WTC11 (cell line): Measurements from ENCODE around the gene RGCC. TPM values are rescaled to one million over a fixed set of nuclear protein-coding genes. Genes with fewer than 3 reads are reported as not detected.

Source experiments
- ATAC-seq: fragments of 200-7000 bp; cut with Tn5 transposase; 2 replicates; pipeline ENCODE4 v1.10.0; 2021; ENCODE audit warnings: mild to moderate bottlenecking, moderate library complexity
- CTCF ChIA-PET: fragments of 300-600 bp; sonication (Branson Sonifier 250); formaldehyde crosslinking; loops from one replicate; lab custom pipeline; 2021; ENCODE audit warnings: antibody characterized with exemption; lab: Charles Lee
- POLR2A ChIA-PET: fragments of 350-600 bp; sonication (Branson Sonifier 250); formaldehyde crosslinking; loops from one replicate; lab custom pipeline; 2021; ENCODE audit warnings: antibody characterized with exemption; lab: Charles Lee
- DNase-seq: peaks from one replicate; pipeline ENCODE4 v3.0.0; 2021; ENCODE audit warnings: low spot score
- H3K27ac Mint-ChIP-seq: 2 replicates; pipeline ENCODE4 v1.8.0; 2021; ENCODE audit warnings: mixed read lengths
- H3K27me3 Mint-ChIP-seq: 2 replicates; pipeline ENCODE4 v1.8.0; 2021; ENCODE audit warnings: low read depth, mild to moderate bottlenecking, moderate library complexity, mixed read lengths
- H3K36me3 Mint-ChIP-seq: 2 replicates; pipeline ENCODE4 v1.8.0; 2021; ENCODE audit warnings: mixed read lengths
- H3K4me1 Mint-ChIP-seq: 2 replicates; pipeline ENCODE4 v1.8.0; 2022; ENCODE audit warnings: mixed read lengths
- H3K4me3 Mint-ChIP-seq: 2 replicates; pipeline ENCODE4 v1.8.0; 2021; ENCODE audit warnings: mild to moderate bottlenecking, moderate library complexity, mixed read lengths
- H3K9me3 Mint-ChIP-seq: 2 replicates; pipeline ENCODE4 v1.8.0; 2021; ENCODE audit warnings: mixed read lengths
- ATF1 ChIP-seq: sonication (generic); formaldehyde crosslinking; IDR thresholded peaks from 2 replicates; pipeline ENCODE4 v1.8.1; 2023; ENCODE audit warnings: mild to moderate bottlenecking, moderate library complexity, missing genetic modification reagents
- CREB1 ChIP-seq: sonication (generic); formaldehyde crosslinking; IDR thresholded peaks from 2 replicates; pipeline ENCODE4 v1.8.0; 2023; ENCODE audit warnings: mild to moderate bottlenecking, missing genetic modification reagents
- EMX1 ChIP-seq: fragments of 250-450 bp; sonication (Bioruptor Pico); IDR thresholded peaks from 2 replicates; pipeline ENCODE4 v1.8.0; 2021; ENCODE audit warnings: mild to moderate bottlenecking
- ETV6 ChIP-seq: sonication (generic); formaldehyde crosslinking; IDR thresholded peaks from 2 replicates; pipeline ENCODE4 v1.8.1; 2022; ENCODE audit warnings: mild to moderate bottlenecking, missing genetic modification reagents
- FOXK1 ChIP-seq: sonication (generic); formaldehyde crosslinking; IDR thresholded peaks from 2 replicates; pipeline ENCODE4 v1.8.0; 2022; ENCODE audit warnings: mild to moderate bottlenecking, moderate library complexity, missing genetic modification reagents
- MXD4 ChIP-seq: fragments of 250-450 bp; sonication (Bioruptor Pico); IDR thresholded peaks from 2 replicates; pipeline ENCODE4 v1.8.0; 2021; ENCODE audit warnings: mild to moderate bottlenecking, moderate library complexity, borderline replicate concordance
- NFE2L1 ChIP-seq: sonication (generic); formaldehyde crosslinking; IDR thresholded peaks from 2 replicates; pipeline ENCODE4 v1.8.1; 2023; ENCODE audit warnings: missing genetic modification reagents
- NFYB ChIP-seq: sonication (generic); formaldehyde crosslinking; conservative IDR thresholded peaks from 2 replicates; pipeline ENCODE4 v1.8.0; 2022; ENCODE audit warnings: low read depth, missing genetic modification reagents
- NR3C1 ChIP-seq: sonication (generic); formaldehyde crosslinking; conservative IDR thresholded peaks from 2 replicates; pipeline ENCODE4 v1.8.1; 2023; ENCODE audit warnings: low read depth, mild to moderate bottlenecking, missing genetic modification reagents
- OVOL2 ChIP-seq: fragments of 250-450 bp; sonication (Bioruptor Pico); IDR thresholded peaks from 2 replicates; pipeline ENCODE4 v1.9.0; 2021; ENCODE audit warnings: mild to moderate bottlenecking, borderline replicate concordance
- PRRX2 ChIP-seq: fragments of 250-450 bp; sonication (Bioruptor Pico); IDR thresholded peaks from 2 replicates; pipeline ENCODE4 v1.8.0; 2021; ENCODE audit warnings: mild to moderate bottlenecking
- SOX15 ChIP-seq: fragments of 250-450 bp; sonication (Bioruptor Pico); IDR thresholded peaks from 2 replicates; pipeline ENCODE4 v1.9.0; 2021; ENCODE audit warnings: mild to moderate bottlenecking
- SP1 ChIP-seq: sonication (generic); formaldehyde crosslinking; conservative IDR thresholded peaks from 2 replicates; pipeline ENCODE4 v1.8.1; 2022; ENCODE audit warnings: missing genetic modification reagents
- ZNF121 ChIP-seq: sonication (generic); formaldehyde crosslinking; IDR thresholded peaks from 2 replicates; pipeline ENCODE4 v1.8.0; 2023; ENCODE audit warnings: missing genetic modification reagents
- ZNF219 ChIP-seq: sonication (generic); formaldehyde crosslinking; IDR thresholded peaks from 2 replicates; pipeline ENCODE4 v1.8.0; 2023; ENCODE audit warnings: missing genetic modification reagents, mild to moderate bottlenecking, borderline replicate concordance
- total RNA-seq: library from RNA; stranded (reverse); gene quantifications from 3 replicates; pipeline ENCODE4 v1.2.3, GENCODE V29; 2021
- TF ChIP-seq, protein P1 (sequence below): fragments of 250-450 bp; sonication (Bioruptor Pico); IDR thresholded peaks from 2 replicates; pipeline ENCODE4 v1.9.0; 2021; ENCODE audit warnings: moderate library complexity, mild to moderate bottlenecking, inconsistent platforms, borderline replicate concordance
- TF ChIP-seq, protein P2 (sequence below): sonication (generic); formaldehyde crosslinking; IDR thresholded peaks from 2 replicates; pipeline ENCODE4 v1.8.0; 2022; ENCODE audit warnings: mild to moderate bottlenecking, missing genetic modification reagents
- TF ChIP-seq, protein P3 (sequence below): fragments of 250-450 bp; sonication (Bioruptor Pico); IDR thresholded peaks from 2 replicates; pipeline ENCODE4 v2.1.2; 2022; ENCODE audit warnings: mild to moderate bottlenecking, moderate library complexity
- TF ChIP-seq, protein P4 (sequence below): sonication (generic); formaldehyde crosslinking; conservative IDR thresholded peaks from 2 replicates; pipeline ENCODE4 v1.8.1; 2022; ENCODE audit warnings: mild to moderate bottlenecking, missing genetic modification reagents
- TF ChIP-seq, protein P5 (sequence below): fragments of 200-600 bp; IDR thresholded peaks from 2 replicates; pipeline ENCODE4 v1.8.0; 2022; ENCODE audit warnings: antibody characterized with exemption
- TF ChIP-seq, protein P6 (sequence below): fragments of 250-450 bp; sonication (Bioruptor Pico); IDR thresholded peaks from 2 replicates; pipeline ENCODE4 v1.9.0; 2021; ENCODE audit warnings: mild to moderate bottlenecking, borderline replicate concordance
- TF ChIP-seq, protein P7 (sequence below): fragments of 250-450 bp; sonication (Bioruptor Pico); IDR thresholded peaks from 2 replicates; pipeline ENCODE4 v1.9.0; 2021; ENCODE audit warnings: mild to moderate bottlenecking
- TF ChIP-seq, protein P8 (sequence below): sonication (generic); formaldehyde crosslinking; IDR thresholded peaks from 2 replicates; pipeline ENCODE4 v1.8.1; 2023; ENCODE audit warnings: mild to moderate bottlenecking, missing genetic modification reagents, borderline replicate concordance

The RGCC gene
- total RNA-seq, 1 experiment from 2014 or later, result 0.48 TPM

DNA sequence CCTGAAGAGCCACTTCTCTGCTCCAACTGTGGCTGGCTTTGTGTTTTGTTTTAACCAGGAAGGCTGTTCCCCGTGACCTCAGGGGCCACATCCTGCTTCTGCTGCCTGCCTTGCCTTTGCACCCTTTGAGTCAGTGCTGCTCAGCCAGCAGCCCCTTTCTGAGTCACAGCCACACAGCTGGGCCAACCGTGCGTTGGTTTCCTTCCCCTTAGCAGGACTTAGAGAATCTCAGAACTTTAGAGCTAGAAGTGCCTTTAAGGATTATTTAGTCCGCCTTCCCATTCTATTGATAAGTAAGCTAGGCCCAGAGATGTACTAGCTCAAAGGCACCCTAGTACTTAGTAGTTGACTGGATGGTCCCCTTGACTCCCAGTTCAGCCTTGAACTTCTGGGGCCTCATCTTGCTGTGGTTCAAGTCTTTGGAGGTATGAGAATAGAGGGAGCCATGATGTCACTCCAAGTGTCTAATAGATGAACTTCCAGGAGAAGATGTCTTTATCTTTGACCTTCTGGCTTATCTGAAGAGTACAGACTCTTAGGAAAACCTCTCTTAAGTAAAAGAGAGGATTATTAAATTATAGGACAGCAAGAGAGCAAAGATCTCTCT is 8.0 kb downstream of the RGCC start:
- TF ChIP-seq FOXK1, result no peak
- no peak for TF ChIP-seq ETV6 (CRISPR knock-in tag)
- TF ChIP-seq, protein P1, sequence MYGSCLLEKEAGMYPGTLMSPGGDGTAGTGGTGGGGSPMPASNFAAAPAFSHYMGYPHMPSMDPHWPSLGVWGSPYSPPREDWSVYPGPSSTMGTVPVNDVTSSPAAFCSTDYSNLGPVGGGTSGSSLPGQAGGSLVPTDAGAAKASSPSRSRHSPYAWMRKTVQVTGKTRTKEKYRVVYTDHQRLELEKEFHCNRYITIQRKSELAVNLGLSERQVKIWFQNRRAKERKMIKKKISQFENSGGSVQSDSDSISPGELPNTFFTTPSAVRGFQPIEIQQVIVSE (CRISPR knock-in tag), result no peak
- TF ChIP-seq, protein P2, sequence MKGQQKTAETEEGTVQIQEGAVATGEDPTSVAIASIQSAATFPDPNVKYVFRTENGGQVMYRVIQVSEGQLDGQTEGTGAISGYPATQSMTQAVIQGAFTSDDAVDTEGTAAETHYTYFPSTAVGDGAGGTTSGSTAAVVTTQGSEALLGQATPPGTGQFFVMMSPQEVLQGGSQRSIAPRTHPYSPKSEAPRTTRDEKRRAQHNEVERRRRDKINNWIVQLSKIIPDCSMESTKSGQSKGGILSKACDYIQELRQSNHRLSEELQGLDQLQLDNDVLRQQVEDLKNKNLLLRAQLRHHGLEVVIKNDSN, result no peak
- no peak for TF ChIP-seq PRRX2
- no peak for TF ChIP-seq SOX15 (CRISPR knock-in tag)
- no peak for TF ChIP-seq NR3C1
- TF ChIP-seq, protein P3, sequence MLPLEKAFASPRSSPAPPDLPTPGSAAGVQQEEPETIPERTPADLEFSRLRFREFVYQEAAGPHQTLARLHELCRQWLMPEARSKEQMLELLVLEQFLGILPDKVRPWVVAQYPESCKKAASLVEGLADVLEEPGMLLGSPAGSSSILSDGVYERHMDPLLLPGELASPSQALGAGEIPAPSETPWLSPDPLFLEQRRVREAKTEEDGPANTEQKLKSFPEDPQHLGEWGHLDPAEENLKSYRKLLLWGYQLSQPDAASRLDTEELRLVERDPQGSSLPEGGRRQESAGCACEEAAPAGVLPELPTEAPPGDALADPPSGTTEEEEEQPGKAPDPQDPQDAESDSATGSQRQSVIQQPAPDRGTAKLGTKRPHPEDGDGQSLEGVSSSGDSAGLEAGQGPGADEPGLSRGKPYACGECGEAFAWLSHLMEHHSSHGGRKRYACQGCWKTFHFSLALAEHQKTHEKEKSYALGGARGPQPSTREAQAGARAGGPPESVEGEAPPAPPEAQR, result no peak
- no peak for TF ChIP-seq EMX1
- TF ChIP-seq CREB1 (CRISPR knock-in tag), result no peak
- no peak for TF ChIP-seq NFE2L1
- TF ChIP-seq, protein P4, sequence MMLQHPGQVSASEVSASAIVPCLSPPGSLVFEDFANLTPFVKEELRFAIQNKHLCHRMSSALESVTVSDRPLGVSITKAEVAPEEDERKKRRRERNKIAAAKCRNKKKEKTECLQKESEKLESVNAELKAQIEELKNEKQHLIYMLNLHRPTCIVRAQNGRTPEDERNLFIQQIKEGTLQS (CRISPR knock-in tag), result no peak
- TF ChIP-seq, protein P5, sequence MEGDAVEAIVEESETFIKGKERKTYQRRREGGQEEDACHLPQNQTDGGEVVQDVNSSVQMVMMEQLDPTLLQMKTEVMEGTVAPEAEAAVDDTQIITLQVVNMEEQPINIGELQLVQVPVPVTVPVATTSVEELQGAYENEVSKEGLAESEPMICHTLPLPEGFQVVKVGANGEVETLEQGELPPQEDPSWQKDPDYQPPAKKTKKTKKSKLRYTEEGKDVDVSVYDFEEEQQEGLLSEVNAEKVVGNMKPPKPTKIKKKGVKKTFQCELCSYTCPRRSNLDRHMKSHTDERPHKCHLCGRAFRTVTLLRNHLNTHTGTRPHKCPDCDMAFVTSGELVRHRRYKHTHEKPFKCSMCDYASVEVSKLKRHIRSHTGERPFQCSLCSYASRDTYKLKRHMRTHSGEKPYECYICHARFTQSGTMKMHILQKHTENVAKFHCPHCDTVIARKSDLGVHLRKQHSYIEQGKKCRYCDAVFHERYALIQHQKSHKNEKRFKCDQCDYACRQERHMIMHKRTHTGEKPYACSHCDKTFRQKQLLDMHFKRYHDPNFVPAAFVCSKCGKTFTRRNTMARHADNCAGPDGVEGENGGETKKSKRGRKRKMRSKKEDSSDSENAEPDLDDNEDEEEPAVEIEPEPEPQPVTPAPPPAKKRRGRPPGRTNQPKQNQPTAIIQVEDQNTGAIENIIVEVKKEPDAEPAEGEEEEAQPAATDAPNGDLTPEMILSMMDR, result no peak
- ChIA-PET CTCF (no interaction called here), POLR2A (no interaction called here)
- ATAC-seq (no peak), DNase-seq (no peak)
- Mint-ChIP-seq H3K4me3 (no peak overlapping the region), H3K27ac (no peak overlapping the region), H3K4me1 (peaks cover 10% of the 10 kb centered on the region), H3K27me3 (peaks cover 11% of the 10 kb centered on the region), H3K36me3 (no peaks in the 10 kb centered on the region), H3K9me3 (no peaks in the 10 kb centered on the region)

DNA sequence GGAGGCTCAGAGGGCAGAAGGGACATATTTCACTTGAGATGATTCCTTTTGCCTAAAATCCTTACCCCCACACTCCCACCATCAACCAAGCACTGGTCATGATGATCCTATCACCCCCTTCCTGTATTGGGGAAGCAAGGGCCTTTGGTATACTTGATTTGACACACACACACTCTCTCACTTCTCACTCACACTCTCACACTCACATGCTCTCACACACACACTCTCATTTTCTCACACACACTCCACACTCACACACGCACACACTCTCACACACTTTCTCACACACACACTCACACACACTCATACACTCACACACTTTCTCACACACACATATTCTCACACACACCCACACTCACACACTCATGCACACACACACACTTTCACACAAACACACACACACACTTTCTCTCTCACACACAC is 8.6 kb downstream of the RGCC start:
- Mint-ChIP-seq H3K9me3 (no peaks in the 10 kb centered on the region), H3K36me3 (no peaks in the 10 kb centered on the region), H3K4me3 (no peak overlapping the region), H3K27ac (no peak overlapping the region; the same call in 1 of the 2 replicates), H3K27me3 (peaks cover 6% of the 10 kb centered on the region), H3K4me1 (peaks cover 10% of the 10 kb centered on the region)
- DNase-seq (no peak), ATAC-seq (no peak)
- POLR2A ChIA-PET, result no interaction called here
- CTCF ChIA-PET, result no interaction called here
- TF ChIP-seq EMX1 (no peak), ZNF121 (CRISPR knock-in tag) (no peak), NFYB (CRISPR knock-in tag) (no peak), OVOL2 (CRISPR knock-in tag) (no peak), ATF1 (CRISPR knock-in tag) (no peak), ZNF219 (no peak), MXD4 (CRISPR knock-in tag) (no peak), SP1 (no peak)
- TF ChIP-seq, protein P6, sequence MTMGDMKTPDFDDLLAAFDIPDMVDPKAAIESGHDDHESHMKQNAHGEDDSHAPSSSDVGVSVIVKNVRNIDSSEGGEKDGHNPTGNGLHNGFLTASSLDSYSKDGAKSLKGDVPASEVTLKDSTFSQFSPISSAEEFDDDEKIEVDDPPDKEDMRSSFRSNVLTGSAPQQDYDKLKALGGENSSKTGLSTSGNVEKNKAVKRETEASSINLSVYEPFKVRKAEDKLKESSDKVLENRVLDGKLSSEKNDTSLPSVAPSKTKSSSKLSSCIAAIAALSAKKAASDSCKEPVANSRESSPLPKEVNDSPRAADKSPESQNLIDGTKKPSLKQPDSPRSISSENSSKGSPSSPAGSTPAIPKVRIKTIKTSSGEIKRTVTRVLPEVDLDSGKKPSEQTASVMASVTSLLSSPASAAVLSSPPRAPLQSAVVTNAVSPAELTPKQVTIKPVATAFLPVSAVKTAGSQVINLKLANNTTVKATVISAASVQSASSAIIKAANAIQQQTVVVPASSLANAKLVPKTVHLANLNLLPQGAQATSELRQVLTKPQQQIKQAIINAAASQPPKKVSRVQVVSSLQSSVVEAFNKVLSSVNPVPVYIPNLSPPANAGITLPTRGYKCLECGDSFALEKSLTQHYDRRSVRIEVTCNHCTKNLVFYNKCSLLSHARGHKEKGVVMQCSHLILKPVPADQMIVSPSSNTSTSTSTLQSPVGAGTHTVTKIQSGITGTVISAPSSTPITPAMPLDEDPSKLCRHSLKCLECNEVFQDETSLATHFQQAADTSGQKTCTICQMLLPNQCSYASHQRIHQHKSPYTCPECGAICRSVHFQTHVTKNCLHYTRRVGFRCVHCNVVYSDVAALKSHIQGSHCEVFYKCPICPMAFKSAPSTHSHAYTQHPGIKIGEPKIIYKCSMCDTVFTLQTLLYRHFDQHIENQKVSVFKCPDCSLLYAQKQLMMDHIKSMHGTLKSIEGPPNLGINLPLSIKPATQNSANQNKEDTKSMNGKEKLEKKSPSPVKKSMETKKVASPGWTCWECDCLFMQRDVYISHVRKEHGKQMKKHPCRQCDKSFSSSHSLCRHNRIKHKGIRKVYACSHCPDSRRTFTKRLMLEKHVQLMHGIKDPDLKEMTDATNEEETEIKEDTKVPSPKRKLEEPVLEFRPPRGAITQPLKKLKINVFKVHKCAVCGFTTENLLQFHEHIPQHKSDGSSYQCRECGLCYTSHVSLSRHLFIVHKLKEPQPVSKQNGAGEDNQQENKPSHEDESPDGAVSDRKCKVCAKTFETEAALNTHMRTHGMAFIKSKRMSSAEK (CRISPR knock-in tag), result no peak
- TF ChIP-seq, protein P7, sequence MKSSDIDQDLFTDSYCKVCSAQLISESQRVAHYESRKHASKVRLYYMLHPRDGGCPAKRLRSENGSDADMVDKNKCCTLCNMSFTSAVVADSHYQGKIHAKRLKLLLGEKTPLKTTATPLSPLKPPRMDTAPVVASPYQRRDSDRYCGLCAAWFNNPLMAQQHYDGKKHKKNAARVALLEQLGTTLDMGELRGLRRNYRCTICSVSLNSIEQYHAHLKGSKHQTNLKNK, result no peak
- TF ChIP-seq, protein P8, sequence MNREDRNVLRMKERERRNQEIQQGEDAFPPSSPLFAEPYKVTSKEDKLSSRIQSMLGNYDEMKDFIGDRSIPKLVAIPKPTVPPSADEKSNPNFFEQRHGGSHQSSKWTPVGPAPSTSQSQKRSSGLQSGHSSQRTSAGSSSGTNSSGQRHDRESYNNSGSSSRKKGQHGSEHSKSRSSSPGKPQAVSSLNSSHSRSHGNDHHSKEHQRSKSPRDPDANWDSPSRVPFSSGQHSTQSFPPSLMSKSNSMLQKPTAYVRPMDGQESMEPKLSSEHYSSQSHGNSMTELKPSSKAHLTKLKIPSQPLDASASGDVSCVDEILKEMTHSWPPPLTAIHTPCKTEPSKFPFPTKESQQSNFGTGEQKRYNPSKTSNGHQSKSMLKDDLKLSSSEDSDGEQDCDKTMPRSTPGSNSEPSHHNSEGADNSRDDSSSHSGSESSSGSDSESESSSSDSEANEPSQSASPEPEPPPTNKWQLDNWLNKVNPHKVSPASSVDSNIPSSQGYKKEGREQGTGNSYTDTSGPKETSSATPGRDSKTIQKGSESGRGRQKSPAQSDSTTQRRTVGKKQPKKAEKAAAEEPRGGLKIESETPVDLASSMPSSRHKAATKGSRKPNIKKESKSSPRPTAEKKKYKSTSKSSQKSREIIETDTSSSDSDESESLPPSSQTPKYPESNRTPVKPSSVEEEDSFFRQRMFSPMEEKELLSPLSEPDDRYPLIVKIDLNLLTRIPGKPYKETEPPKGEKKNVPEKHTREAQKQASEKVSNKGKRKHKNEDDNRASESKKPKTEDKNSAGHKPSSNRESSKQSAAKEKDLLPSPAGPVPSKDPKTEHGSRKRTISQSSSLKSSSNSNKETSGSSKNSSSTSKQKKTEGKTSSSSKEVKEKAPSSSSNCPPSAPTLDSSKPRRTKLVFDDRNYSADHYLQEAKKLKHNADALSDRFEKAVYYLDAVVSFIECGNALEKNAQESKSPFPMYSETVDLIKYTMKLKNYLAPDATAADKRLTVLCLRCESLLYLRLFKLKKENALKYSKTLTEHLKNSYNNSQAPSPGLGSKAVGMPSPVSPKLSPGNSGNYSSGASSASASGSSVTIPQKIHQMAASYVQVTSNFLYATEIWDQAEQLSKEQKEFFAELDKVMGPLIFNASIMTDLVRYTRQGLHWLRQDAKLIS (CRISPR knock-in tag), result no peak
